ENCODE measurements around the gene UBE2E2.

UBE2E2 gene

GRCh38 chr3:23547905-23548650 lies 345.0 kb downstream of the UBE2E2 start:
- TF ChIP-seq CTCF (conservative IDR thresholded peaks at IDR 0.05; ENCODE audit: low read length): no peak
- Histone ChIP-seq H3K79me2 (ENCODE audit: insufficient read depth, low read length) (no peaks in the 10 kb centered on the region), H3F3A (ENCODE audit: low read depth) (no peaks in the 10 kb centered on the region), H3K27me3 (ENCODE audit: insufficient read depth, low read length, poor library complexity, severe bottlenecking) (no peaks in the 10 kb centered on the region), H3K4me3 (ENCODE audit: low read length, poor library complexity, severe bottlenecking) (no peak overlapping the region), H3K36me3 (ENCODE audit: insufficient read depth, low read length) (no peaks in the 10 kb centered on the region), H4K20me1 (ENCODE audit: insufficient read depth, low read length, poor library complexity, severe bottlenecking) (no peaks in the 10 kb centered on the region), H3K4me1 (ENCODE audit: insufficient read depth, low read length, poor library complexity, severe bottlenecking) (no peaks in the 10 kb centered on the region), H3K9ac (ENCODE audit: low read depth, low read length, poor library complexity, severe bottlenecking) (no peak overlapping the region), H3K9me2 (replicated peaks; ENCODE audit: low read depth, low read length) (no peaks in the 10 kb centered on the region), H3K4me2 (ENCODE audit: low read depth, low read length, poor library complexity, severe bottlenecking) (no peak overlapping the region), H3K9me3 (ENCODE audit: insufficient read depth, low read depth, low read length) (no peaks in the 10 kb centered on the region), H2AFZ (ENCODE audit: low read length) (no peak overlapping the region)

- Histone ChIP-seq H3K4me1 (ENCODE audit: insufficient read depth, low read length, poor library complexity, severe bottlenecking) (peaks cover 4% of the 10 kb centered on the region), H3K36me3 (ENCODE audit: insufficient read depth, low read length) (no peaks in the 10 kb centered on the region), H3K9me3 (ENCODE audit: insufficient read depth, low read depth, low read length) (no peaks in the 10 kb centered on the region), H4K20me1 (ENCODE audit: insufficient read depth, low read length, poor library complexity, severe bottlenecking) (no peaks in the 10 kb centered on the region), H3K9ac (ENCODE audit: low read depth, low read length, poor library complexity, severe bottlenecking) (no peak overlapping the region), H3K4me2 (ENCODE audit: low read depth, low read length, poor library complexity, severe bottlenecking) (no peak overlapping the region), H2AFZ (ENCODE audit: low read length) (no peak overlapping the region), H3K4me3 (ENCODE audit: low read length, poor library complexity, severe bottlenecking) (no peak overlapping the region), H3K27me3 (ENCODE audit: insufficient read depth, low read length, poor library complexity, severe bottlenecking) (no peaks in the 10 kb centered on the region), H3K9me2 (replicated peaks; ENCODE audit: low read depth, low read length) (no peaks in the 10 kb centered on the region), H3K79me2 (ENCODE audit: insufficient read depth, low read length) (no peaks in the 10 kb centered on the region), H3F3A (ENCODE audit: low read depth) (no peaks in the 10 kb centered on the region)
- TF ChIP-seq EZH2phosphoT487 (IDR thresholded peaks at IDR 0.05; ENCODE audit: borderline replicate concordance) (no peak), CTCF (conservative IDR thresholded peaks at IDR 0.05; ENCODE audit: low read length) (no peak)
Observed at GRCh38 chr3:23548706-23549105, 345.6 kb downstream of the UBE2E2 start.

- Histone ChIP-seq H3K27me3 (ENCODE audit: insufficient read depth, low read length, poor library complexity, severe bottlenecking) (no peaks in the 10 kb centered on the region), H3K4me2 (ENCODE audit: low read depth, low read length, poor library complexity, severe bottlenecking) (no peak overlapping the region), H3K36me3 (ENCODE audit: insufficient read depth, low read length) (no peaks in the 10 kb centered on the region), H3K79me2 (ENCODE audit: insufficient read depth, low read length) (no peaks in the 10 kb centered on the region), H2AFZ (ENCODE audit: low read length) (no peak overlapping the region), H3K9me3 (ENCODE audit: insufficient read depth, low read depth, low read length) (no peaks in the 10 kb centered on the region), H3K4me1 (ENCODE audit: insufficient read depth, low read length, poor library complexity, severe bottlenecking) (peaks cover 4% of the 10 kb centered on the region), H4K20me1 (ENCODE audit: insufficient read depth, low read length, poor library complexity, severe bottlenecking) (no peaks in the 10 kb centered on the region), H3K9me2 (replicated peaks; ENCODE audit: low read depth, low read length) (no peaks in the 10 kb centered on the region), H3K9ac (ENCODE audit: low read depth, low read length, poor library complexity, severe bottlenecking) (no peak overlapping the region), H3F3A (ENCODE audit: low read depth) (no peaks in the 10 kb centered on the region), H3K4me3 (ENCODE audit: low read length, poor library complexity, severe bottlenecking) (no peak overlapping the region)
- TF ChIP-seq EZH2phosphoT487 (IDR thresholded peaks at IDR 0.05; ENCODE audit: borderline replicate concordance) (no peak), CTCF (conservative IDR thresholded peaks at IDR 0.05; ENCODE audit: low read length) (no peak)
Observed at GRCh38 chr3:23549148-23549910, 346.2 kb downstream of the UBE2E2 start.
